ENCODE measurements around the gene OR51B5.
"Not testable (repeated sequence)": the region's sequence is repeated elsewhere in the genome, so short reads cannot be mapped to it uniquely, and the experiment has no call there.

Gene OR51B5

DNA sequence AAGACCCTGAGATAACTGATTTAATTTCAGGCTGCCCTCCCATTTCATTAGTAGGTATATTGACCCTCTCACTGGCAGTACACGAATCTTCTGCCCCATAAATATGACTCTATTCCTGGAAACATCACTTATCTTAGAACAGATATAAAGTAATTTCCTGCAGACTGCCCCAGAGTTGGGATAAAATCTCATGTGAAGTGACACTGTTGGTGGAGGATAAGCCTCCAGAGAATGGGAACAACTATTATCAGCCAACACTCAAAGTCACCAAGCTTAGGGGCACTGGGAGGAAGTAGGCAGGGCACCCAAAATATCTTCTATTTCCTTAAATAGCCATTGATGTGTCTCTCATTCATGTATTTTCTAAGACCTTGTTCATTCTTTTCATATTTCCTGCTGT lies 8.2 kb downstream of the OR51B5 start:
- no peak overlapping the region for H3K4me3 ChIP-seq (ENCODE audit: low read depth, low read length)
- TF ChIP-seq, protein P1, sequence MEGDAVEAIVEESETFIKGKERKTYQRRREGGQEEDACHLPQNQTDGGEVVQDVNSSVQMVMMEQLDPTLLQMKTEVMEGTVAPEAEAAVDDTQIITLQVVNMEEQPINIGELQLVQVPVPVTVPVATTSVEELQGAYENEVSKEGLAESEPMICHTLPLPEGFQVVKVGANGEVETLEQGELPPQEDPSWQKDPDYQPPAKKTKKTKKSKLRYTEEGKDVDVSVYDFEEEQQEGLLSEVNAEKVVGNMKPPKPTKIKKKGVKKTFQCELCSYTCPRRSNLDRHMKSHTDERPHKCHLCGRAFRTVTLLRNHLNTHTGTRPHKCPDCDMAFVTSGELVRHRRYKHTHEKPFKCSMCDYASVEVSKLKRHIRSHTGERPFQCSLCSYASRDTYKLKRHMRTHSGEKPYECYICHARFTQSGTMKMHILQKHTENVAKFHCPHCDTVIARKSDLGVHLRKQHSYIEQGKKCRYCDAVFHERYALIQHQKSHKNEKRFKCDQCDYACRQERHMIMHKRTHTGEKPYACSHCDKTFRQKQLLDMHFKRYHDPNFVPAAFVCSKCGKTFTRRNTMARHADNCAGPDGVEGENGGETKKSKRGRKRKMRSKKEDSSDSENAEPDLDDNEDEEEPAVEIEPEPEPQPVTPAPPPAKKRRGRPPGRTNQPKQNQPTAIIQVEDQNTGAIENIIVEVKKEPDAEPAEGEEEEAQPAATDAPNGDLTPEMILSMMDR (conservative IDR thresholded peaks at IDR 0.05; ENCODE audit: low read depth, low read length), result no peak
- no peak for DNase-seq (ENCODE audit: low read depth)

DNA sequence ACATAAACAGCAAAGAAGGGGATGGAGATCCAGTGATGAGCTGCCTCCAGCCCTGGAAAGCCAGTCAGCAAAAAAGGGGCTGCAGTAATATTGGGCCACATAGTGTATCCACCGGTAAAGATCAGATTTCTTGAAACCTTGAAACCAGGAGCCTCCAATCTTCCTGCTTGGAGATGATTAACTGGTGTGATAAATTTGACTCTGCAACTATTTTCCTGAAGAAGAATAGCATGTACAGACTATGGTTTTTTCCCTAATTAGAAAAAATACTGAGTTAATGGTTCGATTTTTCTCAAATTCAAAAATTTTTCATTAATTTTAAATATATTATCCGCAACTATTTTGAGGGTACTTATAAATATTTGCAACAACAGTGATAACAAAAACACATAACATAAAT lies 19.1 kb downstream of the OR51B5 start, which contains the start of gene OR51B2:
Gene OR51B2 (minus strand): TSS at position 101 of the 400 bp plus-strand sequence. CDS start 0 bp downstream, at position 101.
- no peak for DNase-seq (ENCODE audit: low read depth)
- TF ChIP-seq, protein P1 (conservative IDR thresholded peaks at IDR 0.05; ENCODE audit: low read depth, low read length), result no peak
- H3K4me3 ChIP-seq (ENCODE audit: low read depth, low read length), result no peak within 1 kb of the TSS

GRCh38 chr11:5317292-5317691 lies 26.0 kb downstream of the OR51B5 start:
- DNase-seq (ENCODE audit: low read depth), result peak; percentile 11
- H3K4me3 ChIP-seq (ENCODE audit: low read depth, low read length), result no peak overlapping the region
- TF ChIP-seq, protein P1 (conservative IDR thresholded peaks at IDR 0.05; ENCODE audit: low read depth, low read length), result no peak

GRCh38 chr11:5313326-5314023 lies 29.8 kb downstream of the OR51B5 start:
- not testable (repeated sequence) for DNase-seq (ENCODE audit: low read depth); H3K4me3 ChIP-seq (ENCODE audit: low read depth, low read length)

DNA sequence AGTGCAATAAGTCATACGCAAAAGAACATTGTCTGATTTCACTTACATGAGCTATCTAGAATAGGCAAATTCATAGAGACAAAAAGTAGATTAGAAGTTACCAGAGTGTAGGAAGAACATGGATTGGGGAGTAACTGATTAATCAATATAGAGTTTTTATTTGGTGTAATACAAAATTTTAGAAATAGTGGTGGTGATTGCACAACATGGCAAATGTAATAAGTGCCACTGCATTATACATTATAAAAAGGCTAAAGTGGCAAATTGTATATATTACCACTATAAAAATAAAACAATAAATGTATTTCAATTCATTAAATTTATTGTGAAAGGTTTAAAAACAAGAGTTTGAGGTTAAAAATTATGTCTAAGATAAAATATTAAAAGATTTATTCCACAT lies 32.9 kb downstream of the OR51B5 start:
- TF ChIP-seq, protein P1 (conservative IDR thresholded peaks at IDR 0.05; ENCODE audit: low read depth, low read length), result no peak
- no peak for DNase-seq (ENCODE audit: low read depth)
- no peak overlapping the region for H3K4me3 ChIP-seq (ENCODE audit: low read depth, low read length)

DNA sequence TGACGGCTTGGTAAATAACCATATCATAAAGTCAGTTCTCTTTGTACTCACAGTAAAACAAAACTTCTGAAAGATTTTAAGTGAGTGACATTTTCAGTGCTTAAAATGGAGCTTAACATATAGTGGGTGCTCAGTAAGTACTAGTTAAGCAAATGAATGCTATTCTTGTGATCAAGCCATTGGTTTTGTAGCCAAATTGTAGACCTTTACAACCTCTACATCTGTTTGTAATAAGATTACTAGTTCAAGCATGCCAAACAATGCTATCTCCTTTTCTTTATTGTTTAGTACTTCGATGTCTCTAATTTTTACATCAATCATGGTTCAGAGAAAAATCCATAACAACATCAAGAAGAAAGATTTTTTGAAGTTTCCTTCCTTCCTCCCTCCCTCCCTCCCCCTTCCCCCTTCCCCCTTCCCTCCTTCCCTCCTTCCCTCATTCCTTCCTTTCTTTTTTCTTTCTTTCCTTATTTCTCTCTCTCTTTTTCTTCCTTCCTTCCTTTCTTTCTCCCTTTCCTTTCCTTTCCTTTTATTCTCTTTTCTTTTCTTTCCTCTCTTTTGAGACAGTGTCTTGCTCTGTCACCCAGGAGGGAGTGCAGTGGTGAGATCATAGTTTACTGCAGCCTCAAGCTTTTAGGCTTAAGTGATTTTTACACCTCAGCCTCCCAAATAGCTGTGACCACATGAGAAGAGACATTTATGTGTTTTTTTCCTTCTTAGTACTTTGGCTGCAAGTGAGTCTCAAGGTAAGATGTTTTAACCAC lies 35.9 kb downstream of the OR51B5 start:
- DNase-seq (ENCODE audit: low read depth), result no peak
- no peak overlapping the region for H3K4me3 ChIP-seq (ENCODE audit: low read depth, low read length)
- TF ChIP-seq, protein P1 (conservative IDR thresholded peaks at IDR 0.05; ENCODE audit: low read depth, low read length), result no peak

GRCh38 chr11:5304046-5304445 lies 39.3 kb downstream of the OR51B5 start:
- TF ChIP-seq, protein P1 (conservative IDR thresholded peaks at IDR 0.05; ENCODE audit: low read depth, low read length), result no peak
- no peak overlapping the region for H3K4me3 ChIP-seq (ENCODE audit: low read depth, low read length)
- no peak for DNase-seq (ENCODE audit: low read depth)

Data from choroid plexus epithelial cell (primary cell).